HepG2 (cell line): Measurements from ENCODE around the gene DPM1. TPM values are rescaled to one million over a fixed set of nuclear protein-coding genes. Genes with fewer than 3 reads are reported as not detected.

ENCODE experiments used
- ARID3A ChIP-seq: IDR thresholded peaks from 2 replicates; pipeline ENCODE4 v1.6.1; 2012; ENCODE audit warnings: low read depth, low read length, improper control_type of control experiment
- CAMTA2 ChIP-seq: sonication (generic); formaldehyde crosslinking; IDR thresholded peaks from 2 replicates; pipeline ENCODE4 v1.4.0; 2020; ENCODE audit warnings: mild to moderate bottlenecking, missing genetic modification reagents, borderline replicate concordance
- HCFC1 ChIP-seq: fragments of 150-350 bp; IDR thresholded peaks from 2 replicates; pipeline ENCODE4 v1.6.1; 2014; ENCODE audit warnings: low read depth, low read length
- HNRNPK ChIP-seq: fragments of 200-400 bp; formaldehyde crosslinking; IDR thresholded peaks from 2 replicates; pipeline ENCODE4 v1.6.1; 2018; ENCODE audit warnings: low read length, low read depth, moderate library complexity, mild to moderate bottlenecking; ENCODE audit not compliant: poor library complexity, severe bottlenecking
- KDM2A ChIP-seq: sonication (generic); formaldehyde crosslinking; IDR thresholded peaks from 2 replicates; pipeline ENCODE4 v1.4.0; 2020; ENCODE audit warnings: low read depth, missing genetic modification reagents, borderline replicate concordance
- MAFF ChIP-seq: IDR thresholded peaks from 2 replicates; pipeline ENCODE4 v1.6.1; 2011; ENCODE audit warnings: low read depth, low read length, improper control_type of control experiment
- MTA3 ChIP-seq: sonication (generic); formaldehyde crosslinking; IDR thresholded peaks from 2 replicates; pipeline ENCODE4 v1.4.0; 2020; ENCODE audit warnings: missing genetic modification reagents
- SIN3B ChIP-seq: fragments of 150-350 bp; IDR thresholded peaks from 2 replicates; pipeline ENCODE4 v1.6.1; 2014; ENCODE audit warnings: low read length
- TFDP2 ChIP-seq: sonication (generic); formaldehyde crosslinking; IDR thresholded peaks from 2 replicates; pipeline ENCODE4 v1.4.0; 2020; ENCODE audit warnings: missing genetic modification reagents
- TP53 ChIP-seq: sonication (generic); formaldehyde crosslinking; conservative IDR thresholded peaks from 2 replicates; pipeline ENCODE4 v1.4.0; 2020; ENCODE audit warnings: missing genetic modification reagents
- TRIM24 ChIP-seq: sonication (generic); formaldehyde crosslinking; IDR thresholded peaks from 2 replicates; pipeline ENCODE4 v1.8.0; 2022; ENCODE audit warnings: mild to moderate bottlenecking, missing genetic modification reagents
- USF2 ChIP-seq, 2 experiments: sonication (generic) in 1 of 2; formaldehyde crosslinking in 1 of 2; IDR thresholded peaks; 2 replicates each; pipeline versions ENCODE4 v1.5.1 to v1.6.1; 2011 to 2020; ENCODE audit warnings: borderline replicate concordance in 1 of 2, low read depth in 1 of 2, low read length in 1 of 2, mild to moderate bottlenecking in 1 of 2, missing genetic modification reagents in 1 of 2, moderate library complexity in 1 of 2
- ZFP90 ChIP-seq: sonication (generic); formaldehyde crosslinking; IDR thresholded peaks from 2 replicates; pipeline ENCODE4 v1.8.0; 2022; ENCODE audit warnings: missing genetic modification reagents, mild to moderate bottlenecking, inconsistent platforms, borderline replicate concordance
- ZGPAT ChIP-seq: IDR thresholded peaks from 2 replicates; pipeline ENCODE4 v1.6.1; 2016; ENCODE audit warnings: mild to moderate bottlenecking
- ZNF256 ChIP-seq: sonication (generic); formaldehyde crosslinking; conservative IDR thresholded peaks from 2 replicates; pipeline ENCODE4 v1.4.0; 2020; ENCODE audit warnings: missing genetic modification reagents
- ZNF275 ChIP-seq: sonication (generic); formaldehyde crosslinking; IDR thresholded peaks from 2 replicates; pipeline ENCODE4 v1.8.0; 2022; ENCODE audit warnings: missing genetic modification reagents, mild to moderate bottlenecking, inconsistent platforms, borderline replicate concordance
- ZNF577 ChIP-seq: sonication (generic); formaldehyde crosslinking; IDR thresholded peaks from 2 replicates; pipeline ENCODE4 v1.4.0; 2020; ENCODE audit warnings: mild to moderate bottlenecking, low read depth, missing genetic modification reagents, borderline replicate concordance
- ZNF724P ChIP-seq: sonication (generic); formaldehyde crosslinking; IDR thresholded peaks from 2 replicates; pipeline ENCODE4 v1.8.0; 2022; ENCODE audit warnings: missing genetic modification reagents, borderline replicate concordance
- ZNF766 ChIP-seq: sonication (generic); formaldehyde crosslinking; IDR thresholded peaks from 2 replicates; pipeline ENCODE4 v1.5.0; 2020; ENCODE audit warnings: missing genetic modification reagents, borderline replicate concordance
- ZNF790 ChIP-seq: sonication (generic); formaldehyde crosslinking; IDR thresholded peaks from 2 replicates; pipeline ENCODE4 v1.8.0; 2022; ENCODE audit warnings: missing genetic modification reagents, mild to moderate bottlenecking, borderline replicate concordance
- polyA plus RNA-seq, 8 experiments: library from polyadenylated mRNA; depleted of rRNA in 3 of 8; stranded (reverse) in 7 of 8; unstranded in 1 of 8; fragments of >200 nt; fragmentation: Illumina TruSeq in 4 of 8; extraction: Trizol in 4 of 8; gene quantifications; 2 replicates each; pipeline versions ENCODE4 v1.2.1 to v1.2.3, GENCODE V29; 2011 to 2016; ENCODE audit warnings: low read depth in 4 of 8, missing spikeins in 1 of 8, mixed read lengths in 1 of 8; ENCODE audit not compliant: insufficient read depth in 1 of 8
- total RNA-seq, 5 experiments: library from RNA; depleted of rRNA; stranded (reverse); fragments of >200 nt; fragmentation: Illumina TruSeq; extraction: Trizol; gene quantifications; 2 replicates each; pipeline ENCODE4 v1.2.3, GENCODE V29; 2016; ENCODE audit warnings: low read depth in 1 of 5

Gene DPM1
- total and polyA plus RNA-seq, 2 of the 13 experiments (the other 11 are each of a cell fraction or from before 2014, with no cell fraction given) = 83.2 to 161 TPM

GRCh38 chr20:50929299-50930138, 28.8 kb downstream of the DPM1 start (continued):
- no peak for TF ChIP-seq USF2 (IDR thresholded peaks at IDR 0.05; ENCODE audit: low read depth, low read length)
- no peak for TF ChIP-seq USF2 (CRISPR knock-in tag; IDR thresholded peaks at IDR 0.05; ENCODE audit: borderline replicate concordance)
- no peak for TF ChIP-seq ZNF275
- no peak for TF ChIP-seq ZNF577 (CRISPR knock-in tag)
- peak; percentile 98 for TF ChIP-seq KDM2A
- TF ChIP-seq ARID3A = peak; percentile 80
- peak; percentile 52; the same call in 1 of the 2 replicates for TF ChIP-seq MAFF
- TF ChIP-seq TP53 (CRISPR knock-in tag) = 0 out of 2 replicates have a peak, but pooled peaks have one; percentile 11
- TF ChIP-seq ZNF256 = no peak
- no peak for TF ChIP-seq HNRNPK
- no peak for TF ChIP-seq ZNF724P (CRISPR knock-in tag)
- TF ChIP-seq SIN3B = peak; percentile 78
- TF ChIP-seq ZNF766 (CRISPR knock-in tag) = no peak
- no peak for TF ChIP-seq MTA3 (CRISPR knock-in tag)
- TF ChIP-seq TFDP2 (CRISPR knock-in tag) = peak; percentile 72
- peak; percentile 95 for TF ChIP-seq ZGPAT (CRISPR knock-in tag)
- no peak; the same call in 1 of the 2 replicates for TF ChIP-seq ZNF790 (CRISPR knock-in tag)
- TF ChIP-seq ZFP90 (CRISPR knock-in tag) = no peak
- TF ChIP-seq CAMTA2 = no peak
- TF ChIP-seq TRIM24 = no peak
- TF ChIP-seq HCFC1 = peak; percentile 58; the same call in 1 of the 2 replicates
